MM.1S (cell line): ENCODE measurements around the gene CIAO2B.

Experiments used
- DNase-seq: peaks from one replicate; pipeline ENCODE4 v3.0.0-alpha.2; 2015
- H2AFZ ChIP-seq: fragments of 300-600 bp; sonication (generic); 2 replicates; pipeline ENCODE4 v1.6.0; 2016; ENCODE audit warnings: antibody characterized with exemption, low read length
- H3F3A ChIP-seq: fragments of 300-600 bp; sonication (generic); 2 replicates; pipeline ENCODE4 v1.6.1; 2016; ENCODE audit warnings: mild to moderate bottlenecking, antibody characterized with exemption, low read length, moderate library complexity, mixed read lengths; ENCODE audit not compliant: insufficient read depth
- H3K27ac ChIP-seq: fragments of 300-600 bp; sonication (generic); 2 replicates; pipeline ENCODE4 v1.5.1; 2016; ENCODE audit warnings: mild to moderate bottlenecking, low read length
- H3K27me3 ChIP-seq: fragments of 300-600 bp; sonication (generic); replicated peaks from 2 replicates; pipeline ENCODE4 v1.6.0; 2016; ENCODE audit warnings: low read length; ENCODE audit not compliant: insufficient read depth
- H3K36me3 ChIP-seq: fragments of 300-600 bp; sonication (generic); replicated peaks from 2 replicates; pipeline ENCODE4 v1.6.1; 2016; ENCODE audit warnings: mild to moderate bottlenecking, low read length, mixed read lengths; ENCODE audit not compliant: insufficient read depth
- H3K4me1 ChIP-seq: fragments of 300-600 bp; sonication (generic); 2 replicates; pipeline ENCODE4 v1.6.1; 2016; ENCODE audit warnings: low read length, mixed read lengths
- H3K4me2 ChIP-seq: fragments of 300-600 bp; sonication (generic); 2 replicates; pipeline ENCODE4 v1.6.0; 2016; ENCODE audit warnings: low read depth, low read length
- H3K4me3 ChIP-seq: fragments of 300-600 bp; sonication (generic); 2 replicates; pipeline ENCODE4 v1.5.1; 2016; ENCODE audit warnings: low read length, mixed read lengths
- H3K79me2 ChIP-seq: fragments of 300-600 bp; sonication (generic); 2 replicates; pipeline ENCODE4 v1.6.1; 2016; ENCODE audit warnings: mixed run types, low read length, mixed read lengths
- H3K9ac ChIP-seq: fragments of 300-600 bp; sonication (generic); 2 replicates; pipeline ENCODE4 v1.6.1; 2016; ENCODE audit warnings: low read length, mixed read lengths
- H3K9me2 ChIP-seq: fragments of 300-600 bp; sonication (generic); replicated peaks from 2 replicates; pipeline ENCODE4 v1.6.1; 2016; ENCODE audit warnings: mild to moderate bottlenecking, low read length, mixed read lengths; ENCODE audit not compliant: insufficient read depth
- H3K9me3 ChIP-seq: fragments of 300-600 bp; sonication (generic); replicated peaks from 2 replicates; pipeline ENCODE4 v1.6.1; 2016; ENCODE audit warnings: mild to moderate bottlenecking, low read length, mixed read lengths; ENCODE audit not compliant: insufficient read depth
- H4K20me1 ChIP-seq: fragments of 300-600 bp; sonication (generic); 2 replicates; pipeline ENCODE4 v1.6.1; 2016; ENCODE audit warnings: mild to moderate bottlenecking, low read length, moderate library complexity, mixed read lengths; ENCODE audit not compliant: insufficient read depth
- EZH2 ChIP-seq: fragments of 300-600 bp; sonication (generic); optimal IDR thresholded peaks from 2 replicates; pipeline ENCODE3; 2017; ENCODE audit warnings: low read depth, mild to moderate bottlenecking, antibody characterized with exemption, low read length, mixed read lengths
- EZH2phosphoT487 ChIP-seq: fragments of 300-600 bp; sonication (generic); IDR thresholded peaks from 2 replicates; pipeline ENCODE4 v1.6.1; 2018; ENCODE audit warnings: antibody characterized with exemption, low read length
- TF ChIP-seq, protein P1 (sequence below): fragments of 300-600 bp; sonication (generic); IDR thresholded peaks from 2 replicates; pipeline ENCODE4 v1.5.1; 2016; ENCODE audit warnings: antibody characterized with exemption, low read length, mixed read lengths

CIAO2B gene

GRCh38 chr16:66895999-66896398 lies 38.2 kb downstream of the CIAO2B start:
- H4K20me1 ChIP-seq: no peaks in the 10 kb centered on the region
- no peaks in the 10 kb centered on the region for H3K79me2 ChIP-seq
- no peaks in the 10 kb centered on the region for H3K36me3 ChIP-seq
- no peak for DNase-seq
- no peaks in the 10 kb centered on the region for H3K4me1 ChIP-seq
- TF ChIP-seq EZH2phosphoT487 (no peak), EZH2 (no peak)
- TF ChIP-seq, protein P1, sequence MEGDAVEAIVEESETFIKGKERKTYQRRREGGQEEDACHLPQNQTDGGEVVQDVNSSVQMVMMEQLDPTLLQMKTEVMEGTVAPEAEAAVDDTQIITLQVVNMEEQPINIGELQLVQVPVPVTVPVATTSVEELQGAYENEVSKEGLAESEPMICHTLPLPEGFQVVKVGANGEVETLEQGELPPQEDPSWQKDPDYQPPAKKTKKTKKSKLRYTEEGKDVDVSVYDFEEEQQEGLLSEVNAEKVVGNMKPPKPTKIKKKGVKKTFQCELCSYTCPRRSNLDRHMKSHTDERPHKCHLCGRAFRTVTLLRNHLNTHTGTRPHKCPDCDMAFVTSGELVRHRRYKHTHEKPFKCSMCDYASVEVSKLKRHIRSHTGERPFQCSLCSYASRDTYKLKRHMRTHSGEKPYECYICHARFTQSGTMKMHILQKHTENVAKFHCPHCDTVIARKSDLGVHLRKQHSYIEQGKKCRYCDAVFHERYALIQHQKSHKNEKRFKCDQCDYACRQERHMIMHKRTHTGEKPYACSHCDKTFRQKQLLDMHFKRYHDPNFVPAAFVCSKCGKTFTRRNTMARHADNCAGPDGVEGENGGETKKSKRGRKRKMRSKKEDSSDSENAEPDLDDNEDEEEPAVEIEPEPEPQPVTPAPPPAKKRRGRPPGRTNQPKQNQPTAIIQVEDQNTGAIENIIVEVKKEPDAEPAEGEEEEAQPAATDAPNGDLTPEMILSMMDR: no peak
- H2AFZ ChIP-seq: no peak overlapping the region
- H3K4me2 ChIP-seq: no peak overlapping the region
- H3K9ac ChIP-seq: no peak overlapping the region
- no peaks in the 10 kb centered on the region for H3K27me3 ChIP-seq
- H3K4me3 ChIP-seq: no peak overlapping the region
- H3K9me2 ChIP-seq: no peaks in the 10 kb centered on the region
- H3K9me3 ChIP-seq: no peaks in the 10 kb centered on the region
- no peak overlapping the region for H3K27ac ChIP-seq
- H3F3A ChIP-seq: no peaks in the 10 kb centered on the region

- H3F3A ChIP-seq: no peaks in the 10 kb centered on the region
- H4K20me1 ChIP-seq: no peaks in the 10 kb centered on the region
- no peaks in the 10 kb centered on the region for H3K4me1 ChIP-seq
- no peak overlapping the region for H3K27ac ChIP-seq
- H2AFZ ChIP-seq: no peak overlapping the region
- H3K27me3 ChIP-seq: no peaks in the 10 kb centered on the region
- H3K9me2 ChIP-seq: no peaks in the 10 kb centered on the region
- no peak overlapping the region for H3K9ac ChIP-seq
- no peak for DNase-seq
- no peaks in the 10 kb centered on the region for H3K9me3 ChIP-seq
- no peak overlapping the region for H3K4me3 ChIP-seq
- H3K4me2 ChIP-seq: no peak overlapping the region
- H3K79me2 ChIP-seq: no peaks in the 10 kb centered on the region
- TF ChIP-seq, protein P1: no peak
- no peak for TF ChIP-seq EZH2phosphoT487
- no peaks in the 10 kb centered on the region for H3K36me3 ChIP-seq
These were observed 38.6 kb downstream of the CIAO2B start for GRCh38 chr16:66895689-66895979.

GRCh38 chr16:66894948-66895688 lies 39.1 kb downstream of the CIAO2B start:
- no peak overlapping the region for H3K9ac ChIP-seq
- H3F3A ChIP-seq: no peaks in the 10 kb centered on the region
- no peak overlapping the region for H3K4me2 ChIP-seq
- no peaks in the 10 kb centered on the region for H3K9me2 ChIP-seq
- H2AFZ ChIP-seq: no peak overlapping the region
- TF ChIP-seq EZH2 (no peak), EZH2phosphoT487 (no peak)
- TF ChIP-seq, protein P1: peak; percentile 91
- no peaks in the 10 kb centered on the region for H3K27me3 ChIP-seq
- H4K20me1 ChIP-seq: no peaks in the 10 kb centered on the region
- H3K9me3 ChIP-seq: no peaks in the 10 kb centered on the region
- no peaks in the 10 kb centered on the region for H3K4me1 ChIP-seq
- no peaks in the 10 kb centered on the region for H3K36me3 ChIP-seq
- no peak overlapping the region for H3K4me3 ChIP-seq
- H3K27ac ChIP-seq: no peak overlapping the region
- H3K79me2 ChIP-seq: no peaks in the 10 kb centered on the region
- DNase-seq: peak; percentile 62
